ENCODE measurements around the gene NDUFV3. TPM values are rescaled to one million over a fixed set of nuclear protein-coding genes. Genes with fewer than 3 reads are reported as not detected.

NDUFV3 gene
- total and polyA plus RNA-seq, 2 of the 13 experiments (the other 11 are each of a cell fraction or from before 2014, with no cell fraction given) = 14.2 to 29.6 TPM

- no peak overlapping the region for H3K4me3 ChIP-seq (replicated peaks in 1 of 3; ENCODE audit: insufficient read depth in 1 of 3, low read depth in 2 of 3, low read length in 3 of 3)
- FAIRE-seq (no peak), DNase-seq (ENCODE audit: low spot score) (no peak), ATAC-seq (no peak)
- peaks cover 0 to 1% of the 10 kb centered on the region in 2 experiments; a peak in 2 of 5 replicates for H3K27me3 ChIP-seq (ENCODE audit: control insufficient read depth in 1 of 2, insufficient read depth in 2 of 2, low read length in 2 of 2)
- no peak overlapping the region for H3K4me2 ChIP-seq (ENCODE audit: low read depth, low read length)
- 57% methylated on average over 4 of the region's 4 CpGs for WGBS (ENCODE audit: low lambda C conversion rate)
- no peak for TF ChIP-seq ZNF672 (CRISPR knock-in tag; IDR thresholded peaks at IDR 0.05)
- no peak for TF ChIP-seq ZNF713 (CRISPR knock-in tag; IDR thresholded peaks at IDR 0.05)
- TF ChIP-seq ZNF292 (CRISPR knock-in tag; IDR thresholded peaks at IDR 0.05; ENCODE audit: borderline replicate concordance, low read depth) = no peak
- TF ChIP-seq GFI1 (CRISPR knock-in tag; IDR thresholded peaks at IDR 0.05; ENCODE audit: borderline replicate concordance) = no peak
- TF ChIP-seq ZNF572 (CRISPR knock-in tag; IDR thresholded peaks at IDR 0.05) = no peak
- no peak for TF ChIP-seq ZFP41 (CRISPR knock-in tag; IDR thresholded peaks at IDR 0.05; ENCODE audit: borderline replicate concordance)
- TF ChIP-seq ETS1 (CRISPR knock-in tag; IDR thresholded peaks at IDR 0.05) = no peak
- no peak for TF ChIP-seq ZNF7 (CRISPR knock-in tag; IDR thresholded peaks at IDR 0.05)
- TF ChIP-seq WIZ (CRISPR knock-in tag; IDR thresholded peaks at IDR 0.05) = no peak
- no peak for TF ChIP-seq EED (CRISPR knock-in tag; IDR thresholded peaks at IDR 0.05)
- TF ChIP-seq, protein P1, sequence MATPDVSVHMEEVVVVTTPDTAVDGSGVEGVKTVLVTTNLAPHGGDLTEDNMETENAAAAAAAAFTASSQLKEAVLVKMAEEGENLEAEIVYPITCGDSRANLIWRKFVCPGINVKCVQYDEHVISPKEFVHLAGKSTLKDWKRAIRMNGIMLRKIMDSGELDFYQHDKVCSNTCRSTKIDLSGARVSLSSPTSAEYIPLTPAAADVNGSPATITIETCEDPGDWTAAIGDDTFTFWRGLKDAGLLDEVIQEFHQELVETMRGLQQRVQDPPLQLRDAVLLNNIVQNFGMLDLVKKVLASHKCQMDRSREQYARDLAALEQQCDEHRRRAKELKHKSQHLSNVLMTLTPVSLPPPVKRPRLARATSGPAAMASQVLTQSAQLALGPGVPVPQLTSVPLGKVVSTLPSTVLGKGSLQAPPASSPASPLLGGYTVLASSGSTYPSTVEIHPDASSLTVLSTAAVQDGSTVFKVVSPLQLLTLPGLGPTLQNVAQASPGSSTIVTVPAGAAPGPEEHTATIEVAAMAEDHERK (CRISPR knock-in tag; IDR thresholded peaks at IDR 0.05; ENCODE audit: low read depth) = no peak
- no peak for TF ChIP-seq ARNT2 (CRISPR knock-in tag; IDR thresholded peaks at IDR 0.05; ENCODE audit: low read depth)
- TF ChIP-seq NCOA5 (CRISPR knock-in tag; IDR thresholded peaks at IDR 0.05) = no peak
- BruUV-seq (replicated peaks) = no TSS peak
- no peaks in the 10 kb centered on the region for H3K36me3 ChIP-seq (replicated peaks in 1 of 2; ENCODE audit: control insufficient read depth in 1 of 2, insufficient read depth in 2 of 2, low read length in 2 of 2)
- H3K79me2 ChIP-seq (ENCODE audit: insufficient read depth, low read length) = no peaks in the 10 kb centered on the region
- H3K9me3 ChIP-seq (ENCODE audit: low read length) = no peaks in the 10 kb centered on the region
- no peaks in the 10 kb centered on the region for H4K20me1 ChIP-seq (ENCODE audit: insufficient read depth, low read length)
- POLR2A ChIA-PET = interaction anchor here (0.5 kb wide), 1 partner anchor 55 kb away, joined by 3 read pairs; no protein-coding TSS in a partner anchor
- intact Hi-C loops (cut with micrococcal nuclease; ENCODE audit: unreplicated experiment) = loop anchor here (5.0 kb wide), 1 partner anchor 50 kb away; the partner anchor contains the start of gene PKNOX1
- CTCF ChIA-PET (ENCODE audit: low intra/inter-chr PET ratio, low total read pairs) = no interaction called here
- no peak overlapping the region for H3K9ac ChIP-seq (ENCODE audit: insufficient read depth, low read depth, low read length)
- peaks cover 14% of the 10 kb centered on the region for H3K4me1 ChIP-seq (ENCODE audit: insufficient read depth, low read length)
- H3K27ac ChIP-seq (ENCODE audit: extremely low read length, insufficient read depth, low read length) = no peak overlapping the region
- H2AFZ ChIP-seq (ENCODE audit: low read length) = no peak overlapping the region
- in situ Hi-C loops (cut with HindIII; ENCODE audit: extremely low pct_ligation_motif_present, low pct_unique_long_range_greater_than_20kb) = no loop called here
These were observed 28.8 kb downstream of the NDUFV3 start for GRCh38 chr21:42921927-42922326.
